Sigmoid colon (tissue), 3 donors: ENCODE data around the gene LRRC70.

Experiments
- POLR2A ChIP-seq, 2 donors: fragments of 450-650 bp; IDR thresholded peaks; one replicate each; pipeline ENCODE4 v1.6.1; 2016; ENCODE audit warnings: antibody characterized with exemption in 2 of 2, mild to moderate bottlenecking in 2 of 2, moderate library complexity in 2 of 2
- TF ChIP-seq, protein P1 (sequence below), 4 experiments: fragments of 450-650 bp in 3 of 4; fragments of 200-600 bp in 1 of 4; IDR thresholded peaks; one replicate each; pipeline ENCODE4 v1.5.1; 2016 to 2019; ENCODE audit warnings: antibody characterized with exemption in 4 of 4, mild to moderate bottlenecking in 3 of 4, moderate library complexity in 2 of 4

GRCh38 chr5:62564101-62564500 is 14.5 kb upstream of the LRRC70 start:
- TF ChIP-seq, protein P1, sequence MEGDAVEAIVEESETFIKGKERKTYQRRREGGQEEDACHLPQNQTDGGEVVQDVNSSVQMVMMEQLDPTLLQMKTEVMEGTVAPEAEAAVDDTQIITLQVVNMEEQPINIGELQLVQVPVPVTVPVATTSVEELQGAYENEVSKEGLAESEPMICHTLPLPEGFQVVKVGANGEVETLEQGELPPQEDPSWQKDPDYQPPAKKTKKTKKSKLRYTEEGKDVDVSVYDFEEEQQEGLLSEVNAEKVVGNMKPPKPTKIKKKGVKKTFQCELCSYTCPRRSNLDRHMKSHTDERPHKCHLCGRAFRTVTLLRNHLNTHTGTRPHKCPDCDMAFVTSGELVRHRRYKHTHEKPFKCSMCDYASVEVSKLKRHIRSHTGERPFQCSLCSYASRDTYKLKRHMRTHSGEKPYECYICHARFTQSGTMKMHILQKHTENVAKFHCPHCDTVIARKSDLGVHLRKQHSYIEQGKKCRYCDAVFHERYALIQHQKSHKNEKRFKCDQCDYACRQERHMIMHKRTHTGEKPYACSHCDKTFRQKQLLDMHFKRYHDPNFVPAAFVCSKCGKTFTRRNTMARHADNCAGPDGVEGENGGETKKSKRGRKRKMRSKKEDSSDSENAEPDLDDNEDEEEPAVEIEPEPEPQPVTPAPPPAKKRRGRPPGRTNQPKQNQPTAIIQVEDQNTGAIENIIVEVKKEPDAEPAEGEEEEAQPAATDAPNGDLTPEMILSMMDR (IDR thresholded peaks at IDR 0.05): no peak
- TF ChIP-seq POLR2A (IDR thresholded peaks at IDR 0.05): no peak
